Islet of Langerhans (tissue), 1 donor: ENCODE data around the gene RFC4.

Source experiments
- FAIRE-seq: peaks from one replicate; lab custom pipeline; 2011; peaks lifted over from hg19 to GRCh38; lab: Jason Lieb, UNC

RFC4 gene

GRCh38 chr3:186743666-186744065 is 62.6 kb downstream of the RFC4 start:
- FAIRE-seq = no peak

- no peak for FAIRE-seq
These were observed 63.5 kb downstream of the RFC4 start for GRCh38 chr3:186742618-186743380.
